HEK293 (cell line): ENCODE data around the gene C12orf42.

Experiments used
- CTCF ChIA-PET: fragments of 350-600 bp; formaldehyde crosslinking; extraction: SDS; loops from one replicate; lab custom pipeline; 2021; ENCODE audit warnings: antibody characterized with exemption; lab: Yijun Ruan, JAX
- POLR2A ChIA-PET: fragments of 300-600 bp; formaldehyde crosslinking; extraction: SDS; loops from one replicate; lab custom pipeline; 2020; ENCODE audit warnings: antibody characterized with exemption, inconsistent platforms; lab: Yijun Ruan, JAX
- H3K27ac ChIP-seq: fragments of 200-500 bp; sonication (Bioruptor generic); 2 replicates; pipeline ENCODE4 v1.5.1; 2014; ENCODE audit warnings: low read depth, low read length, control low read depth, inconsistent platforms; ENCODE audit errors: extremely low read depth
- H3K36me3 ChIP-seq, 2 experiments: fragments of 200-500 bp in 1 of 2; sonication (Bioruptor generic) in 1 of 2; 1 replicate in 1 of 2; 2 replicates in 1 of 2; pipeline ENCODE4 v1.5.1; 2014 to 2017; ENCODE audit warnings: inconsistent platforms in 2 of 2, low read length in 2 of 2; ENCODE audit not compliant: control insufficient read depth in 2 of 2, insufficient read depth in 1 of 2
- H3K4me1 ChIP-seq: fragments of 200-500 bp; sonication (Bioruptor generic); 2 replicates; pipeline ENCODE4 v1.5.1; 2014; ENCODE audit warnings: mild to moderate bottlenecking, low read length, inconsistent platforms; ENCODE audit not compliant: control insufficient read depth, insufficient read depth
- H3K4me3 ChIP-seq: 2 replicates; pipeline ENCODE4 v1.5.1; 2011; ENCODE audit warnings: low read depth, mild to moderate bottlenecking, control low read depth, low read length, moderate library complexity
- H3K9me3 ChIP-seq: fragments of 200-500 bp; sonication (Bioruptor generic); 2 replicates; pipeline ENCODE4 v1.5.1; 2014; ENCODE audit warnings: low read depth, low read length, inconsistent platforms; ENCODE audit not compliant: control insufficient read depth, insufficient read depth
- BCL11A ChIP-seq: fragments of 450-650 bp; formaldehyde crosslinking; IDR thresholded peaks from 2 replicates; pipeline ENCODE4 v1.5.1; 2016; ENCODE audit warnings: low read depth, missing biosample characterization, missing genetic modification characterization
- FEZF1 ChIP-seq: fragments of 450-650 bp; formaldehyde crosslinking; IDR thresholded peaks from 2 replicates; pipeline ENCODE4 v1.5.1; 2016; ENCODE audit warnings: missing biosample characterization, missing genetic modification characterization
- HOXD13 ChIP-seq: sonication (generic); formaldehyde crosslinking; IDR thresholded peaks from 2 replicates; pipeline ENCODE4 v1.8.0; 2022; ENCODE audit warnings: missing genetic modification reagents, borderline replicate concordance
- KLF1 ChIP-seq: fragments of 450-650 bp; formaldehyde crosslinking; IDR thresholded peaks from 2 replicates; pipeline ENCODE4 v1.5.1; 2016; ENCODE audit warnings: missing biosample characterization, missing genetic modification characterization
- OSR2 ChIP-seq: fragments of 450-650 bp; formaldehyde crosslinking; IDR thresholded peaks from 2 replicates; pipeline ENCODE4 v1.5.1; 2016; ENCODE audit warnings: missing biosample characterization, missing genetic modification characterization
- OVOL3 ChIP-seq: fragments of 450-650 bp; formaldehyde crosslinking; IDR thresholded peaks from 2 replicates; pipeline ENCODE4 v1.5.1; 2016; ENCODE audit warnings: missing biosample characterization, missing genetic modification characterization
- ZBTB1 ChIP-seq: fragments of 450-650 bp; formaldehyde crosslinking; IDR thresholded peaks from 2 replicates; pipeline ENCODE4 v1.5.1; 2016; ENCODE audit warnings: missing biosample characterization, missing genetic modification characterization
- ZBTB8A ChIP-seq: fragments of 450-650 bp; formaldehyde crosslinking; IDR thresholded peaks from 2 replicates; pipeline ENCODE4 v1.5.1; 2016; ENCODE audit warnings: missing biosample characterization, missing genetic modification characterization
- ZNF138 ChIP-seq: fragments of 450-650 bp; formaldehyde crosslinking; IDR thresholded peaks from 2 replicates; pipeline ENCODE4 v1.5.1; 2016; ENCODE audit warnings: missing biosample characterization, missing genetic modification characterization, borderline replicate concordance
- ZNF214 ChIP-seq: fragments of 450-650 bp; formaldehyde crosslinking; IDR thresholded peaks from 2 replicates; pipeline ENCODE4 v1.5.1; 2017; ENCODE audit warnings: missing biosample characterization, mild to moderate bottlenecking, missing genetic modification characterization, borderline replicate concordance
- ZNF311 ChIP-seq: fragments of 450-650 bp; formaldehyde crosslinking; IDR thresholded peaks from 2 replicates; pipeline ENCODE4 v1.5.1; 2017; ENCODE audit warnings: missing biosample characterization, missing genetic modification characterization, borderline replicate concordance
- ZNF561 ChIP-seq: fragments of 450-650 bp; IDR thresholded peaks from 2 replicates; pipeline ENCODE4 v1.5.1; 2018; ENCODE audit warnings: missing biosample characterization, missing genetic modification characterization, borderline replicate concordance
- ZNF654 ChIP-seq: fragments of 450-650 bp; formaldehyde crosslinking; IDR thresholded peaks from 2 replicates; pipeline ENCODE4 v1.5.1; 2016; ENCODE audit warnings: low read depth, missing biosample characterization, missing genetic modification characterization
- ZNF777 ChIP-seq: fragments of 450-650 bp; formaldehyde crosslinking; IDR thresholded peaks from 2 replicates; pipeline ENCODE4 v1.5.1; 2017; ENCODE audit warnings: missing biosample characterization, missing genetic modification characterization, borderline replicate concordance
- TF ChIP-seq, protein P1 (sequence below): fragments of 450-650 bp; formaldehyde crosslinking; IDR thresholded peaks from 2 replicates; pipeline ENCODE4 v1.5.1; 2016; ENCODE audit warnings: missing biosample characterization, missing genetic modification characterization
- TF ChIP-seq, protein P2 (sequence below): fragments of 450-650 bp; formaldehyde crosslinking; IDR thresholded peaks from 2 replicates; pipeline ENCODE4 v1.5.1; 2016; ENCODE audit warnings: missing biosample characterization, missing genetic modification characterization, low read depth
- TF ChIP-seq, protein P3 (sequence below): fragments of 450-650 bp; formaldehyde crosslinking; IDR thresholded peaks from 2 replicates; pipeline ENCODE4 v1.5.1; 2017; ENCODE audit warnings: missing biosample characterization, missing genetic modification characterization
- TF ChIP-seq, protein P4 (sequence below): fragments of 450-650 bp; formaldehyde crosslinking; IDR thresholded peaks from 2 replicates; pipeline ENCODE4 v1.5.1; 2016; ENCODE audit warnings: missing biosample characterization, missing genetic modification characterization
- TF ChIP-seq, protein P5 (sequence below): fragments of 450-650 bp; formaldehyde crosslinking; IDR thresholded peaks from 2 replicates; pipeline ENCODE4 v1.5.1; 2016; ENCODE audit warnings: missing biosample characterization, missing genetic modification characterization, borderline replicate concordance

C12orf42 gene

DNA sequence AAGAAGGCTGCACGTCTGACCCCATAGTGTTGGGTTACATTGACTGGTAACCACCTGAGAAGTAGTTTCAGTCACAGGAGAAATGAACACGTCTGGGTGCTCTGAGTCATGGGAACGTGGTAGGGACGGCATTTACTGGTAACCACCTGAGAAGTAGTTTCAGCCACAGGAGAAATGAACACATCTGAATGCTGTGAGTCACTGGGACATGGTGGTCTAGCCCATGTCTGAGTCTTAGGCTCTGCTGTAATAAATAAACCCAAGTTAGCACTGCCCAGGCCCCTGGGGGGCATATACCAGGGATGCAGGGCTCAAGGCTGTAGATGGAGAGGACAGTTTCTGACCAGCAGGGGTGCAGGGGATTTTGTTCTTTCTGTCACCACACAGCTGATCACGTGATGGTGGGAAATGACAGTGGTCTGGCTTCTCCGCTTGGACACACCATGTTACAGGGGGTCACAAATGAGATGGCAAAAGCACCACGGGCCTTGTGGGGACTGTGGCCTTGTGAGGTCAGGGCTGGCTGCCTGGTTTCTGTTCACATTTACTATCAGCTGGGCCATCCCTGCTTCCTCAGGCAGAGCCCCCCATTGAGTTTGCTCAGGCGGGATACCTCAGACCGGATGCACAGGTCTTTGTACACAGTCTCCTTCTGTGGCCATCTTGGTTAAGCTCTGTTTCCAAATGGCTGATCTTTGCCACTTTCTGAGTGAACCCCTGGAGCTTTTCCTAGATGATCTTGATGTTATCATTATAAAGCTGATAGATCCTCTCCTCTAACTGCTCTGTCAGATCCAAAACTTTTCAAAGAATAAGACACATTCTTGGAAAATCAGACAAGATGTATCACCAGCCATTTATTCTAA is 9.8 kb upstream of the C12orf42 start:
- TF ChIP-seq, protein P1, sequence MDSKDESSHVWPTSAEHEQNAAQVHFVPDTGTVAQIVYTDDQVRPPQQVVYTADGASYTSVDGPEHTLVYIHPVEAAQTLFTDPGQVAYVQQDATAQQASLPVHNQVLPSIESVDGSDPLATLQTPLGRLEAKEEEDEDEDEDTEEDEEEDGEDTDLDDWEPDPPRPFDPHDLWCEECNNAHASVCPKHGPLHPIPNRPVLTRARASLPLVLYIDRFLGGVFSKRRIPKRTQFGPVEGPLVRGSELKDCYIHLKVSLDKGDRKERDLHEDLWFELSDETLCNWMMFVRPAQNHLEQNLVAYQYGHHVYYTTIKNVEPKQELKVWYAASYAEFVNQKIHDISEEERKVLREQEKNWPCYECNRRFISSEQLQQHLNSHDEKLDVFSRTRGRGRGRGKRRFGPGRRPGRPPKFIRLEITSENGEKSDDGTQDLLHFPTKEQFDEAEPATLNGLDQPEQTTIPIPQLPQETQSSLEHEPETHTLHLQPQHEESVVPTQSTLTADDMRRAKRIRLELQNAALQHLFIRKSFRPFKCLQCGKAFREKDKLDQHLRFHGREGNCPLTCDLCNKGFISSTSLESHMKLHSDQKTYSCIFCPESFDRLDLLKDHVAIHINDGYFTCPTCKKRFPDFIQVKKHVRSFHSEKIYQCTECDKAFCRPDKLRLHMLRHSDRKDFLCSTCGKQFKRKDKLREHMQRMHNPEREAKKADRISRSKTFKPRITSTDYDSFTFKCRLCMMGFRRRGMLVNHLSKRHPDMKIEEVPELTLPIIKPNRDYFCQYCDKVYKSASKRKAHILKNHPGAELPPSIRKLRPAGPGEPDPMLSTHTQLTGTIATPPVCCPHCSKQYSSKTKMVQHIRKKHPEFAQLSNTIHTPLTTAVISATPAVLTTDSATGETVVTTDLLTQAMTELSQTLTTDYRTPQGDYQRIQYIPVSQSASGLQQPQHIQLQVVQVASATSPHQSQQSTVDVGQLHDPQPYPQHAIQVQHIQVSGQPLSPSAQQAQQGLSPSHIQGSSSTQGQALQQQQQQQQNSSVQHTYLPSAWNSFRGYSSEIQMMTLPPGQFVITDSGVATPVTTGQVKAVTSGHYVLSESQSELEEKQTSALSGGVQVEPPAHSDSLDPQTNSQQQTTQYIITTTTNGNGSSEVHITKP (tag by site-specific recombination) = no peak
- TF ChIP-seq ZNF561 (tag by site-specific recombination) = no peak
- TF ChIP-seq, protein P2, sequence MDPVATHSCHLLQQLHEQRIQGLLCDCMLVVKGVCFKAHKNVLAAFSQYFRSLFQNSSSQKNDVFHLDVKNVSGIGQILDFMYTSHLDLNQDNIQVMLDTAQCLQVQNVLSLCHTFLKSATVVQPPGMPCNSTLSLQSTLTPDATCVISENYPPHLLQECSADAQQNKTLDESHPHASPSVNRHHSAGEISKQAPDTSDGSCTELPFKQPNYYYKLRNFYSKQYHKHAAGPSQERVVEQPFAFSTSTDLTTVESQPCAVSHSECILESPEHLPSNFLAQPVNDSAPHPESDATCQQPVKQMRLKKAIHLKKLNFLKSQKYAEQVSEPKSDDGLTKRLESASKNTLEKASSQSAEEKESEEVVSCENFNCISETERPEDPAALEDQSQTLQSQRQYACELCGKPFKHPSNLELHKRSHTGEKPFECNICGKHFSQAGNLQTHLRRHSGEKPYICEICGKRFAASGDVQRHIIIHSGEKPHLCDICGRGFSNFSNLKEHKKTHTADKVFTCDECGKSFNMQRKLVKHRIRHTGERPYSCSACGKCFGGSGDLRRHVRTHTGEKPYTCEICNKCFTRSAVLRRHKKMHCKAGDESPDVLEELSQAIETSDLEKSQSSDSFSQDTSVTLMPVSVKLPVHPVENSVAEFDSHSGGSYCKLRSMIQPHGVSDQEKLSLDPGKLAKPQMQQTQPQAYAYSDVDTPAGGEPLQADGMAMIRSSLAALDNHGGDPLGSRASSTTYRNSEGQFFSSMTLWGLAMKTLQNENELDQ = no peak
- TF ChIP-seq, protein P3, sequence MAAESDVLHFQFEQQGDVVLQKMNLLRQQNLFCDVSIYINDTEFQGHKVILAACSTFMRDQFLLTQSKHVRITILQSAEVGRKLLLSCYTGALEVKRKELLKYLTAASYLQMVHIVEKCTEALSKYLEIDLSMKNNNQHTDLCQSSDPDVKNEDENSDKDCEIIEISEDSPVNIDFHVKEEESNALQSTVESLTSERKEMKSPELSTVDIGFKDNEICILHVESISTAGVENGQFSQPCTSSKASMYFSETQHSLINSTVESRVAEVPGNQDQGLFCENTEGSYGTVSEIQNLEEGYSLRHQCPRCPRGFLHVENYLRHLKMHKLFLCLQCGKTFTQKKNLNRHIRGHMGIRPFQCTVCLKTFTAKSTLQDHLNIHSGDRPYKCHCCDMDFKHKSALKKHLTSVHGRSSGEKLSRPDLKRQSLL = no peak
- no peak for TF ChIP-seq KLF1 (tag by site-specific recombination)
- POLR2A ChIA-PET = no interaction called here
- Histone ChIP-seq H3K4me3 (no peak overlapping the region), H3K4me1 (no peaks in the 10 kb centered on the region), H3K9me3 (no peaks in the 10 kb centered on the region), H3K36me3 (no peaks in the 10 kb centered on the region), H3K27ac (no peak overlapping the region)
- CTCF ChIA-PET = interaction anchor here (0.7 to 0.9 kb wide), 3 partner anchors 557 to 687 kb away, joined by 3 to 4 read pairs (median 4); no protein-coding TSS in a partner anchor

DNA sequence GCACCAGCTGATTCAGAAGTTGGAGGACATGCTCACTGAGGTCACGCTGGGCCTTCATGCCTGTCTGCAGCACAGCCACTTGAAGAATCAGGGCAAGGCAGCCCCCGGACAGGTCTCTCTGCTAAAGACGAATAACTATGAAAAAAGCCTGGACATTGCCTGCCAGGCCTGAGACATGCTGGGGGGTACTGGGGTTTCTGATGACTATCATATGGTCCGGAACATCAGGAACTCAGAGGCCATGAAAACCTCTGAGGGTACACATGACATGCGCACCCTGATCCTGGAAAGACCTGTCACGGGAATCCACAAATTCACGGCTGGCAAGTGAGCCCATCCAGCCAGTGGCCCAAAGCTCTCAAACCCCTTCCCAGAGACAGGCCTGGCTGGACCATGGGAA is 8.8 kb upstream of the C12orf42 start:
- POLR2A ChIA-PET = no interaction called here
- Histone ChIP-seq H3K27ac (no peak overlapping the region), H3K4me3 (no peak overlapping the region), H3K4me1 (no peaks in the 10 kb centered on the region), H3K36me3 (no peaks in the 10 kb centered on the region), H3K9me3 (no peaks in the 10 kb centered on the region)
- CTCF ChIA-PET = interaction anchor here (0.6 to 0.9 kb wide), 7 partner anchors 15 to 601 kb away, joined by 3 to 4 read pairs (median 3); no protein-coding TSS in a partner anchor
- TF ChIP-seq, protein P4, sequence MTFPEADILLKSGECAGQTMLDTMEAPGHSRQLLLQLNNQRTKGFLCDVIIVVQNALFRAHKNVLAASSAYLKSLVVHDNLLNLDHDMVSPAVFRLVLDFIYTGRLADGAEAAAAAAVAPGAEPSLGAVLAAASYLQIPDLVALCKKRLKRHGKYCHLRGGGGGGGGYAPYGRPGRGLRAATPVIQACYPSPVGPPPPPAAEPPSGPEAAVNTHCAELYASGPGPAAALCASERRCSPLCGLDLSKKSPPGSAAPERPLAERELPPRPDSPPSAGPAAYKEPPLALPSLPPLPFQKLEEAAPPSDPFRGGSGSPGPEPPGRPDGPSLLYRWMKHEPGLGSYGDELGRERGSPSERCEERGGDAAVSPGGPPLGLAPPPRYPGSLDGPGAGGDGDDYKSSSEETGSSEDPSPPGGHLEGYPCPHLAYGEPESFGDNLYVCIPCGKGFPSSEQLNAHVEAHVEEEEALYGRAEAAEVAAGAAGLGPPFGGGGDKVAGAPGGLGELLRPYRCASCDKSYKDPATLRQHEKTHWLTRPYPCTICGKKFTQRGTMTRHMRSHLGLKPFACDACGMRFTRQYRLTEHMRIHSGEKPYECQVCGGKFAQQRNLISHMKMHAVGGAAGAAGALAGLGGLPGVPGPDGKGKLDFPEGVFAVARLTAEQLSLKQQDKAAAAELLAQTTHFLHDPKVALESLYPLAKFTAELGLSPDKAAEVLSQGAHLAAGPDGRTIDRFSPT (tag by site-specific recombination) = no peak
- TF ChIP-seq OVOL3 = no peak
- TF ChIP-seq ZNF214 (tag by site-specific recombination) = no peak
- TF ChIP-seq ZNF654 = no peak
- TF ChIP-seq ZNF311 (tag by site-specific recombination) = no peak
- no peak for TF ChIP-seq ZBTB1
- TF ChIP-seq ZNF777 = no peak
- no peak for TF ChIP-seq ZBTB8A
- TF ChIP-seq, protein P5, sequence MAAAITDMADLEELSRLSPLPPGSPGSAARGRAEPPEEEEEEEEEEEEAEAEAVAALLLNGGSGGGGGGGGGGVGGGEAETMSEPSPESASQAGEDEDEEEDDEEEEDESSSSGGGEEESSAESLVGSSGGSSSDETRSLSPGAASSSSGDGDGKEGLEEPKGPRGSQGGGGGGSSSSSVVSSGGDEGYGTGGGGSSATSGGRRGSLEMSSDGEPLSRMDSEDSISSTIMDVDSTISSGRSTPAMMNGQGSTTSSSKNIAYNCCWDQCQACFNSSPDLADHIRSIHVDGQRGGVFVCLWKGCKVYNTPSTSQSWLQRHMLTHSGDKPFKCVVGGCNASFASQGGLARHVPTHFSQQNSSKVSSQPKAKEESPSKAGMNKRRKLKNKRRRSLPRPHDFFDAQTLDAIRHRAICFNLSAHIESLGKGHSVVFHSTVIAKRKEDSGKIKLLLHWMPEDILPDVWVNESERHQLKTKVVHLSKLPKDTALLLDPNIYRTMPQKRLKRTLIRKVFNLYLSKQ = no peak
- TF ChIP-seq ZNF138 (tag by site-specific recombination) = no peak
- TF ChIP-seq FEZF1 (tag by site-specific recombination) = no peak
- TF ChIP-seq HOXD13 (CRISPR knock-in tag) = no peak
- no peak for TF ChIP-seq BCL11A (tag by site-specific recombination)
- no peak for TF ChIP-seq OSR2
